Measurements from ENCODE around the gene MRPS27. TPM values are rescaled to one million over a fixed set of nuclear protein-coding genes. Genes with fewer than 3 reads are reported as not detected.
A peak's percentile ranks its signal among the peaks of the same experiment; 100 is the strongest.

Gene MRPS27
- total RNA-seq, 4 donors from 2014 or later = 33.2 to 74.9 (median 62.3) TPM

DNA sequence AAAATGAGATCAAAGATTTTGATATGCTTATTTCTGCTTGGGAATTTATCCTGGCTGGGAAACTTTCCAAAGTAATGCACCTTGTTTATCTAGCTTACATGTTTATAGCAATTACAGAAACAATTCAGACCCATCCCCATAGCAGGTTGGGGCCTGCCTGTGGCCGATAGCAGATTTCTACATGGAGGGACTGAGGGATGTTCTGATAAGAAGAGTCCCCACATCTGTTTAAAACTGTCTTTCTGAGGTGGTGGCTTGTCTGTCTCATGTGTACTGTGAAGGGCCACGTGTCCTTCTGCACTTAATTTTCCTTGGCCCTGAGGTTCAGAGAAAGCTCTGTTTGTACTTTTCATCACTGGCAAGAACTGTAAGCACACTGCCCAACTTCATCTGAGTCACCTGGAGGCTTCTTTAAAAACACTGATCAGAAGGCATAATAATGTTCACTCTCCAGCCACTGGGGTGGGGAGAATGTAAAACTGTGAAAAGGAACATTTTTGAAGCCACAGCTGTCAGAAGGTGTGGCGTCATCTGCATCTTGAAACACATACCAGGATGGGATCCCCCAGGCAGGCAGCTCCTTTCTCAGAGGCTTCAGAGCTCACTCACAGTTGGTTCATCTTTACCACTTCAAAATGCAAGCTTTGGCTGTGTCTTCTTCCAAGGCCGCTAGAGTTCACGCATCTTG, 132.5 kb downstream of the MRPS27 start:
- TF ChIP-seq POLR2A (IDR thresholded peaks at IDR 0.05) = no peak
- TF ChIP-seq, protein P1, sequence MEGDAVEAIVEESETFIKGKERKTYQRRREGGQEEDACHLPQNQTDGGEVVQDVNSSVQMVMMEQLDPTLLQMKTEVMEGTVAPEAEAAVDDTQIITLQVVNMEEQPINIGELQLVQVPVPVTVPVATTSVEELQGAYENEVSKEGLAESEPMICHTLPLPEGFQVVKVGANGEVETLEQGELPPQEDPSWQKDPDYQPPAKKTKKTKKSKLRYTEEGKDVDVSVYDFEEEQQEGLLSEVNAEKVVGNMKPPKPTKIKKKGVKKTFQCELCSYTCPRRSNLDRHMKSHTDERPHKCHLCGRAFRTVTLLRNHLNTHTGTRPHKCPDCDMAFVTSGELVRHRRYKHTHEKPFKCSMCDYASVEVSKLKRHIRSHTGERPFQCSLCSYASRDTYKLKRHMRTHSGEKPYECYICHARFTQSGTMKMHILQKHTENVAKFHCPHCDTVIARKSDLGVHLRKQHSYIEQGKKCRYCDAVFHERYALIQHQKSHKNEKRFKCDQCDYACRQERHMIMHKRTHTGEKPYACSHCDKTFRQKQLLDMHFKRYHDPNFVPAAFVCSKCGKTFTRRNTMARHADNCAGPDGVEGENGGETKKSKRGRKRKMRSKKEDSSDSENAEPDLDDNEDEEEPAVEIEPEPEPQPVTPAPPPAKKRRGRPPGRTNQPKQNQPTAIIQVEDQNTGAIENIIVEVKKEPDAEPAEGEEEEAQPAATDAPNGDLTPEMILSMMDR (IDR thresholded peaks at IDR 0.05 in 4 of 5, conservative IDR thresholded peaks at IDR 0.05 in 1 of 5) = no peak
- Histone ChIP-seq H3K4me3 (no peak overlapping the region), H3K27ac (peak overlapping the region in 1 of 4 donors; percentile 15), H3K9me3 (no peaks in the 10 kb centered on the region), H3K36me3 (no peaks in the 10 kb centered on the region), H3K4me1 (peaks cover 0 to 4% of the 10 kb centered on the region in 2 donors), H3K27me3 (peaks cover 0 to 1% (median 0%) of the 10 kb centered on the region in 3 donors)
- ATAC-seq = peak in 1 of 2 donors; percentile 21
- in situ Hi-C loops (cut with MboI; ENCODE audit: low sequenced_read_pairs in 4 of 4) (no loop called here), intact Hi-C loops (cut with DNase I; ENCODE audit: low total_unique reads) (no loop called here)
- DNase-seq = no peak

DNA sequence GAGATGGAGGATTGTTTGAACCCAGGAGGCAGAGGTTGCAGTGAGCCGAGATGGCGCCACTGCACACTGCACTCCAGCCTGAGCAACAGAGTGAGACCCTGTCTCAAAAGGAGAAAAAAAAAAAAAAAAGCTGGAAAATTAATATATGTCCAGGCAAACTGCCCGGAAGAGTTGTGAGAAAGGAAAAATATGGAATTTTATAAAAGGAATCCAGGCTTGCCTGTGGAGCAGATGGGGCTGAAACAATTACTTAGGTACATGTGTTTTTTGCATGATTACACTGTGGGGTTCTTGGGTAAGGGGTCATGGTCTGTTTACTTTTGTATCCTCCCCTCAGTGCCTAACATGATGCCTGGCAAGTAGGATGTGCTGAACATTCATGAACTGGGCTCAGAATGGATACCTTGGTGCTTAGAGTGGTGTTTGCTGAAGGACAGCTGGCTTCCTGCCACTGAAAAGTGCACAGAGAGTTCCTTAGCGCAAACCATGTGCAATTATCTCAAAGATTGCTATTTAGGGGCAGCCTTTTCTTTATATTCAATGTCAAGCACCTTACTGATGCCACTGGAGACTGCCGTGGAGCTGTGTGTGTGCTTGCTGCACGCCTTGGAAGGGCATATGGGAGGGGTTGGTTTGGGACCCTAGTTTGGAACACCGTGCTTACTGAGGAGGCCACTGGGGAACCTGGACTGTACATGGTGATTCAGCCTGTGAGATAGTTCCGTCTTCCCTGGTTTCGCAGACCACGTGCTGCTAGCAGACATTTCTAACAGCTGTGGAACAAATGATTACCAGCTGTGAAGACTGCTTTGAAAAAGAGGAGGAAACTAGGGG, 134.3 kb downstream of the MRPS27 start:
- H3K9me3 ChIP-seq = no peaks in the 10 kb centered on the region
- H3K4me1 ChIP-seq = peaks cover 0 to 4% of the 10 kb centered on the region in 2 donors
- in situ Hi-C loops (cut with MboI; ENCODE audit: low sequenced_read_pairs in 4 of 4) (no loop called here), intact Hi-C loops (cut with DNase I; ENCODE audit: low total_unique reads) (no loop called here)
- ATAC-seq (peak in 1 of 2 donors; percentile 56), DNase-seq (no peak)
- H3K36me3 ChIP-seq = no peaks in the 10 kb centered on the region
- no peak overlapping the region for H3K4me3 ChIP-seq
- TF ChIP-seq, protein P1 (IDR thresholded peaks at IDR 0.05 in 4 of 5, conservative IDR thresholded peaks at IDR 0.05 in 1 of 5) = no peak
- TF ChIP-seq POLR2A (IDR thresholded peaks at IDR 0.05) = no peak
- peak overlapping the region in 2 of 4 donors; percentile 22 to 37 for H3K27ac ChIP-seq
- peaks cover 0 to 4% (median 4%) of the 10 kb centered on the region in 3 donors for H3K27me3 ChIP-seq

DNA sequence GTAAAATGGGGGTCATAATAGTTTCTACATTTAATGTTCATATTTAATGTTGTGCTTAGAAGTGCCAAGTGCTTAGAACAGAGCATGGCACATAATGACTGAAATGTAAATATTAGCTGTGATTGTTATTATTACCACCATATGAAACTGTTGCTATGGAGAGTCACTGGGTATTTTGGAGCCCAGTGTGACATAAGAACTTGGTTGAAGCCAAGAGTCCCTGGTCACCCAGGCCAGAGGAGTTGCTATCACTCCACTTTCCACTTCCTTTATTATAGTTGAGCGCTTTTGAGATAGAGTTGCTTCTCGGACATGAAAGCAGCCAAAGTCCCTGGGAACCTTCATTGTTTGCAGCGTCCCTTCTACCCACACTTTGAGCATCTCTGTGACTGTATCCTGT, 135.6 kb downstream of the MRPS27 start:
- ATAC-seq (no peak), DNase-seq (no peak)
- no peak overlapping the region for H3K27ac ChIP-seq
- no peaks in the 10 kb centered on the region for H3K36me3 ChIP-seq
- no peak overlapping the region for H3K4me3 ChIP-seq
- H3K27me3 ChIP-seq = peaks cover 4 to 10% (median 8%) of the 10 kb centered on the region in 3 donors
- intact Hi-C loops (cut with DNase I; ENCODE audit: low total_unique reads) (no loop called here), in situ Hi-C loops (cut with MboI; ENCODE audit: low sequenced_read_pairs in 4 of 4) (no loop called here)
- H3K4me1 ChIP-seq = peaks cover 4 to 6% of the 10 kb centered on the region in 2 donors
- TF ChIP-seq, protein P1 (IDR thresholded peaks at IDR 0.05 in 4 of 5, conservative IDR thresholded peaks at IDR 0.05 in 1 of 5) = no peak
- TF ChIP-seq POLR2A (IDR thresholded peaks at IDR 0.05) = no peak
- H3K9me3 ChIP-seq = no peaks in the 10 kb centered on the region

DNA sequence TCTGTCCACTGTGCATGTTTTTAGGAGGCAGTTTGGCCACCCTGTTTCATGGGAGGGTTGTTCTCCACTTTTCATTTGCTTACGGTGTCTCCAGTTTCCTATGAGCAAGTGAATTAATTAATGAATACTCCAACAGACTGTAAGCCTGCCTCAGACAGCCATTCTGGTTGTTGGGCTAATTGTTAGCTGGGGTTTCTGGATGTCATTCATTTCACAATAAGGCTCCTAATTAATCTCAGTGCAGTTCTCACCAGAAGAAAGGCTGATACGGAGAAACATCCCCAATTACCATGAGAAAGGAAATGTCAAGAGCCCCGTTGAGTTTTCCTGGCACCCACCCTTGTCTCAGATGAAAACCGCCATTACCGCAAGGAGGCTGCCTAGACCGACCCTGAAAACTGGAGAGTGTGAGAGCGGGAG, 136.9 kb downstream of the MRPS27 start:
- DNase-seq (no peak), ATAC-seq (no peak)
- H3K4me1 ChIP-seq = peaks cover 4 to 8% of the 10 kb centered on the region in 2 donors
- intact Hi-C loops (cut with DNase I; ENCODE audit: low total_unique reads) = no loop called here
- H3K27me3 ChIP-seq = peaks cover 4 to 16% (median 10%) of the 10 kb centered on the region in 3 donors
- no peaks in the 10 kb centered on the region for H3K36me3 ChIP-seq
- in situ Hi-C loops (cut with MboI; ENCODE audit: low sequenced_read_pairs in 4 of 4) = no loop called here
- H3K27ac ChIP-seq = no peak overlapping the region
- H3K4me3 ChIP-seq = no peak overlapping the region
- TF ChIP-seq, protein P1 (IDR thresholded peaks at IDR 0.05 in 4 of 5, conservative IDR thresholded peaks at IDR 0.05 in 1 of 5) = no peak
- no peak for TF ChIP-seq POLR2A (IDR thresholded peaks at IDR 0.05)
- H3K9me3 ChIP-seq = no peaks in the 10 kb centered on the region
